ENCODE measurements around the gene LMAN2.

The LMAN2 gene

GRCh38 chr5:177393206-177393765 lies 41.8 kb upstream of the LMAN2 start:
- Histone ChIP-seq H3K4me1 (ENCODE audit: control insufficient read depth, low read length) (peaks cover 43% of the 10 kb centered on the region), H3K9me3 (ENCODE audit: control insufficient read depth, insufficient read depth, low read length) (no peaks in the 10 kb centered on the region), H3K27ac (ENCODE audit: low read depth, low read length) (no peak overlapping the region), H3K4me2 (ENCODE audit: low read length) (0 out of 2 replicates have a peak overlapping the region, but pooled peaks have one; percentile 3), H3K36me3 (ENCODE audit: control insufficient read depth, low read length) (no peaks in the 10 kb centered on the region), H3K79me2 (ENCODE audit: control insufficient read depth, low read length) (no peaks in the 10 kb centered on the region), H3K9me2 (replicated peaks; ENCODE audit: control insufficient read depth, low read length) (no peaks in the 10 kb centered on the region), H3F3A (ENCODE audit: control insufficient read depth, insufficient read depth) (peaks cover 13% of the 10 kb centered on the region), H3K4me3 (ENCODE audit: low read length) (no peak overlapping the region), H4K20me1 (ENCODE audit: control insufficient read depth, insufficient read depth, low read depth, low read length) (no peaks in the 10 kb centered on the region), H3K27me3 (ENCODE audit: control insufficient read depth, low read length) (no peaks in the 10 kb centered on the region)
- TF ChIP-seq EZH2phosphoT487 (IDR thresholded peaks at IDR 0.05; ENCODE audit: borderline replicate concordance, low read length): no peak
- TF ChIP-seq CTCF (IDR thresholded peaks at IDR 0.05; ENCODE audit: low read depth, low read length, poor library complexity, severe bottlenecking): no peak

GRCh38 chr5:177392765-177393164 lies 41.3 kb upstream of the LMAN2 start:
- Histone ChIP-seq H3K36me3 (ENCODE audit: control insufficient read depth, low read length) (no peaks in the 10 kb centered on the region), H3F3A (ENCODE audit: control insufficient read depth, insufficient read depth) (peaks cover 13% of the 10 kb centered on the region), H3K4me2 (ENCODE audit: low read length) (0 out of 2 replicates have a peak overlapping the region, but pooled peaks have one; percentile 3), H3K9me2 (replicated peaks; ENCODE audit: control insufficient read depth, low read length) (no peaks in the 10 kb centered on the region), H4K20me1 (ENCODE audit: control insufficient read depth, insufficient read depth, low read depth, low read length) (no peaks in the 10 kb centered on the region), H3K79me2 (ENCODE audit: control insufficient read depth, low read length) (no peaks in the 10 kb centered on the region), H3K4me1 (ENCODE audit: control insufficient read depth, low read length) (peaks cover 49% of the 10 kb centered on the region), H3K9me3 (ENCODE audit: control insufficient read depth, insufficient read depth, low read length) (no peaks in the 10 kb centered on the region), H3K27me3 (ENCODE audit: control insufficient read depth, low read length) (no peaks in the 10 kb centered on the region), H3K27ac (ENCODE audit: low read depth, low read length) (no peak overlapping the region), H3K4me3 (ENCODE audit: low read length) (no peak overlapping the region)
- no peak for TF ChIP-seq CTCF (IDR thresholded peaks at IDR 0.05; ENCODE audit: low read depth, low read length, poor library complexity, severe bottlenecking)
- no peak for TF ChIP-seq EZH2phosphoT487 (IDR thresholded peaks at IDR 0.05; ENCODE audit: borderline replicate concordance, low read length)

DNA sequence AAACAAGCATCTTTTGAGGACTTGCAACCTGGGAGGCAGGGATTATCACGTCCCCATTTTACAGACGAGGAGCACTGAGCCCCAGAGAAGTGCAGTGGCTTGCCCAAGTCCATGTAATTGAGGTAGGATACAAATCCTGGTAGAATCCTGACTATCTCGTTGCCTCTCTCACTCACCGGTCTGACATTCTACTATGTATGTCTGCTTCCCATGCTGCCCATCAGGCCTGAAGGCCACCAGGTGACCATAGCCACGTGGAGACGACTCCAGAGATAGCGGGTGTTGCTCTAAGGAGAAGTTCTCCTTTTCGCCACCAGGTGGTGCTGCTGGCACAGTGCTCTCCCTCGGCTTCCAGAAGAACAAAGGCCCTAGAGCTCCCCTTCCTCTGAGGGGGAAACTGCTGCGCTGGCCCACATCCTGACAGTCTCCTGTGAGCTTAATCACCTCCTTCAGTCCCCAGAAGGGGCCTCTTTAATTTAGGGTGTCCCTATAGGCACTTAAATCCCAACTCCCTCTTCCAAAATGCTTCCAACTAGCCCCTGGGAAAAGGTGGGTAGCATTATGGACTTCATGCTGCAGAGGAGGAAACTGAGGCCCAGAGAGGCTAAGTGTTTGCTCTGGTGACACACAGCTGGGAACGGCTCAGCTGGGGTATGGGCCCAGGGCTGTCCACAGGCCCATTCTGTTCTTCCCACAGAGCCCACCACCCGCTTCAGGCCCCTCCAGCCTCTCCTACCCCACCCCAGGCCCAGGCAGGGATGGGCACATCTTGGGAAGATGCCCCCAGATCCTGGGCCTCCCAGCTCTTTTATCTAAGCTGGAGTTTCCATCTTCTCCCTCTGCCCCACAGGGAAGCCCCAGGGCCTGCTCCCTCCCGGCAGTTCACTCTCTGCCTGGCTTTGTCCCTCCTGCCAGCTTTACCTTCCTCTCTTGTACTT lies 39.2 kb upstream of the LMAN2 start:
- H3K27me3 ChIP-seq (ENCODE audit: control insufficient read depth, low read length): no peaks in the 10 kb centered on the region
- peak overlapping the region; percentile 65 for H3K27ac ChIP-seq (ENCODE audit: low read depth, low read length)
- no peaks in the 10 kb centered on the region for H3K36me3 ChIP-seq (ENCODE audit: control insufficient read depth, low read length)
- H3K4me2 ChIP-seq (ENCODE audit: low read length): peak overlapping the region; percentile 67
- no peaks in the 10 kb centered on the region for H3K9me3 ChIP-seq (ENCODE audit: control insufficient read depth, insufficient read depth, low read length)
- no peaks in the 10 kb centered on the region for H3K9me2 ChIP-seq (replicated peaks; ENCODE audit: control insufficient read depth, low read length)
- TF ChIP-seq CTCF (IDR thresholded peaks at IDR 0.05; ENCODE audit: low read depth, low read length, poor library complexity, severe bottlenecking) (peak; percentile 96), EZH2phosphoT487 (IDR thresholded peaks at IDR 0.05; ENCODE audit: borderline replicate concordance, low read length) (no peak)
- no peaks in the 10 kb centered on the region for H4K20me1 ChIP-seq (ENCODE audit: control insufficient read depth, insufficient read depth, low read depth, low read length)
- no peaks in the 10 kb centered on the region for H3K79me2 ChIP-seq (ENCODE audit: control insufficient read depth, low read length)
- peaks cover 13% of the 10 kb centered on the region for H3F3A ChIP-seq (ENCODE audit: control insufficient read depth, insufficient read depth)
- peaks cover 64% of the 10 kb centered on the region for H3K4me1 ChIP-seq (ENCODE audit: control insufficient read depth, low read length)
- peak overlapping the region; percentile 49 for H3K4me3 ChIP-seq (ENCODE audit: low read length)
